NOMO-1 treated with DMSO at 0.1 percent for 48 hours (cell line): Measurements from ENCODE around the gene MACROD2.
A peak's percentile ranks its signal among the peaks of the same experiment; 100 is the strongest.

Source experiments
- DNase-seq: peaks from one replicate; lab custom pipeline; 2025; ENCODE audit not compliant: unreplicated experiment; lab: John Stamatoyannopoulos, UW

MACROD2 gene

DNA sequence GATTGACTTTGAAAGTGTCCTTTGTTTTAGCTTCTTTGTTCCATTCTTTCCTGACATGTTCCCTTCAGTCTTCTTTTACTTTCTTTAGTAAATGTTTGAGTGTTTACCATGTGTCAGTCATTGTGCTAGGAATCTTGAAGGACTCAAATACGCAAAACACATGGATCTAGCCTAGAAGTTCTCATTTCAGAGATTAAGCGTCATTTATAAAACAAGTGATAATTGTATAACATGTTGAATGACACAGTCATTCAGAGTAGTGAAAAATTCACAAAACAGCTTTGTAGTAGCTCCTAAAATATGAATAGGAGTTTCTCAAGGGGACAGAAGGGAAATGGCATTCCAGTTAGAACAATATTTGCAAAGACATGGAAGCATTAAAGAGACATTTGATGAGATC, 66.9 kb downstream of the MACROD2 start:
- DNase-seq, result no peak

- DNase-seq, result no peak
Measured at GRCh38 chr20:14062786-14063185, 67.5 kb downstream of the MACROD2 start.

GRCh38 chr20:14064333-14064732, 69.0 kb downstream of the MACROD2 start:
- DNase-seq, result no peak

- DNase-seq, result no peak
Measured at GRCh38 chr20:14064921-14065320, 69.6 kb downstream of the MACROD2 start.

GRCh38 chr20:14065774-14066173, 70.5 kb downstream of the MACROD2 start:
- DNase-seq, result no peak

GRCh38 chr20:14067603-14068002, 72.3 kb downstream of the MACROD2 start:
- DNase-seq, result no peak

DNA sequence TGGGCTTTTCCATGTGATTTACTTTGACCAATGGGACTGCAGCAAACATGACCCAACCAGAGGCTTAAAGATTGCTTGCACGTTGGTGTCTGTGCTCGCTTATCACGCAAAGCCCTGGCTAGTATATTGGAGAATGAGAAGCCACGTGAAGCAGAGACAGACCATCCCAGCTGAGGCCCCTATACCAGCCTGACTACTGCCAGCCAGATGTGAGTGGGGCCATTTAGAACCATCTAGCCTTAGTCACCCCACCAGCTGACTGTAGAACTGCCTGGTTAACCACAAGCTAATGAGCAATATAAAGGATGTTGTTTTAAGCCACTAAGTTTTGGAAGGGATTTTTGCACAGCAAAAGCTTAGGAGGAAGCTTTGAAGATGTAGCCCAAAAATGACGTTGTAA, 74.5 kb downstream of the MACROD2 start:
- DNase-seq, result peak; percentile 56

DNA sequence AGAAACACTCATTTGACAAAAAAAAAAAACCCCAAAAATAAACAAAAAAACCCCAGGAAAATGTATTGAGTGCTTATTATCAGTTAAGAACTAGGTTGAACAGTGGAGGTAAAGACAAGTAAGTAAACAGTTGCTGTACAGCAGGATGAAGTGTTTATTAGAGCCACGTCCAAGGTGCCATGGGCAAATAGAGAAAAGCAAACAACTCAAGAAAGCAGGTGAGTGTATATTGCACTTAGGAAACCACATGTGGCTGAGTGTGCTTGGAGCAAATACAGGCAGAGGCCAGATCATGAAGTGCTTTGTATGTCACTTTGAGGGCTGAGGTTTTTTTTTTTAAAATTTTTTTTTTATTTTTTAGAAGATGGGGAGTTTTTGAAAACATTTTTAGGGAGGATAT, 98.3 kb downstream of the MACROD2 start:
- DNase-seq, result no peak

- no peak for DNase-seq
Measured at GRCh38 chr20:14098261-14098660, 102.9 kb downstream of the MACROD2 start.

DNA sequence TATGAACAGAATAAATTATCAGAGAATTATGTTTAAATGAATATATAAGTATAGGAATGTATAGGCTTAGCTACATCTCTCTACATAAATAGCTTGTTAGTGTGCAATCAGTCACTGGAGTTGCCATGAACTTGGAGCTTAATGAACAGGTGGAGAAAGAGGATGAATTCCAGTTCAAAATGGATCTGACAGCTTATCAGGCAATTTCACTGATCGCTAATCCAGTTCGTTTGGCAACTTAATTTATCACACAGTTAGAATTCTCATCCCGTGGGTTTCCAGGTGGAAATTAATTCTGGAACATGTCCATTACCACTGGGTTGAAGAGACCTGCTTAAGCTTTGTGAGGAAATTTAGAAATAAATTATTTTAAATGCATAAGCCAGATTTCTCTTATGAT, 118.1 kb downstream of the MACROD2 start:
- no peak for DNase-seq

DNA sequence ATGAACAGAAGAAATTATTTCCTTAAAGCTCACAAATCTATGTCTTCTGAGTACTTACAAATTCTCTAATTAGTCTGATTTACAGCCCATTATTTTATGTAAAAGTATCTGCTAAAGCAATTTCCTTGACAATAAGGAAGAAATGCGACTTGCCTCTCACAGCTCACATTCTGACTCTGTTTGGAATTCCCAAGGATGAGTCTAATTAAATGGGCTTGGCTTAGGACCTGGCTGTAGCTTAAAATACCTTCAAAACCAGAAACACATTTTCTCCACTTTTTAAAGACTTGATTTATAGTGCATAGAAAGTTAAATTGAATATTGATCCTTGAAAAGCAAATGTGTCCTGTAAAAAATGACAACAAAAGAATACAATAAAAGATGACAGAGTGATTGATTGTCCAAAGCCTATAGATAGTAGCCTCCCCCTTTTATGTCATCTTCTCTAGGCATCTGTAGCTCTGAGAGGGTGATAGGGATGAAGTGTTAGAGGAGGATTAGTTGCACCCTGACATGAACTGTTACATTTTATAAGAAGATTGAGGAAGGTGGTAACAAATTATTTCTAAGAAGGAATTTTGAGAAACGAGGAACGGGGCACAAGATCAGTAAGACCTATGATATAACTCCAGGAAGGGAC, 118.9 kb downstream of the MACROD2 start:
- no peak for DNase-seq

GRCh38 chr20:14116037-14116436, 120.7 kb downstream of the MACROD2 start:
- DNase-seq, result no peak

- DNase-seq, result no peak
Measured at GRCh38 chr20:14117768-14118167, 122.5 kb downstream of the MACROD2 start.

GRCh38 chr20:14126856-14127255, 131.5 kb downstream of the MACROD2 start:
- DNase-seq, result no peak

GRCh38 chr20:14127514-14128223, 132.4 kb downstream of the MACROD2 start:
- no peak for DNase-seq

- no peak for DNase-seq
Measured at GRCh38 chr20:14134004-14134403, 138.7 kb downstream of the MACROD2 start.

GRCh38 chr20:14142171-14142570, 146.9 kb downstream of the MACROD2 start:
- DNase-seq, result no peak

GRCh38 chr20:14142964-14143627, 147.8 kb downstream of the MACROD2 start:
- DNase-seq, result no peak

DNA sequence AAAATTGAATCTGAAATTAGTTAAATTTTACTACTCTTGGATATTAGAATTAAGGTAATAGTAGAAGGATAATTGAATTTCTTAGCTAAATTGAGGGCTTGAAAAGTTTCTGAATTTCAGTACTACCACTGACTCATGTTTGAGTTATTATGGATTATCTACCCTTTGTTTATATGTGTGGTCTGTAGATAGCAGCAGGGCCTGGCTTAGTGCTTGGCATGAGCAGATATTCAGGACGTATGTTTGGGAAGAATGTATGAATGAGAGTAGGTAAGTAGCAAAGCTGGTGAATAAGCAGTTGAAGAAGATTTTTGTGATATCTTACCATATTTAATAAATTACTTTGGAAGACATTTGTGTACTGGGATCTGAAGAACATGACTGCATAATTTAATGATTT, 152.7 kb downstream of the MACROD2 start:
- DNase-seq, result no peak

- no peak for DNase-seq
Measured at GRCh38 chr20:14155361-14155760, 160.0 kb downstream of the MACROD2 start.

- no peak for DNase-seq
Measured at GRCh38 chr20:14178528-14178927, 183.2 kb downstream of the MACROD2 start.

- no peak for DNase-seq
Measured at GRCh38 chr20:14178952-14179351, 183.6 kb downstream of the MACROD2 start.
